HG02642 (cell line): Measurements from ENCODE around the gene RAD51B.

Experiments
- ATAC-seq: cut with Tn5 transposase; IDR thresholded peaks from one replicate; pipeline ENCODE4 v1.9.1; 2021; ENCODE audit warnings: mild to moderate bottlenecking; ENCODE audit not compliant: unreplicated experiment, poor library complexity

RAD51B gene

DNA sequence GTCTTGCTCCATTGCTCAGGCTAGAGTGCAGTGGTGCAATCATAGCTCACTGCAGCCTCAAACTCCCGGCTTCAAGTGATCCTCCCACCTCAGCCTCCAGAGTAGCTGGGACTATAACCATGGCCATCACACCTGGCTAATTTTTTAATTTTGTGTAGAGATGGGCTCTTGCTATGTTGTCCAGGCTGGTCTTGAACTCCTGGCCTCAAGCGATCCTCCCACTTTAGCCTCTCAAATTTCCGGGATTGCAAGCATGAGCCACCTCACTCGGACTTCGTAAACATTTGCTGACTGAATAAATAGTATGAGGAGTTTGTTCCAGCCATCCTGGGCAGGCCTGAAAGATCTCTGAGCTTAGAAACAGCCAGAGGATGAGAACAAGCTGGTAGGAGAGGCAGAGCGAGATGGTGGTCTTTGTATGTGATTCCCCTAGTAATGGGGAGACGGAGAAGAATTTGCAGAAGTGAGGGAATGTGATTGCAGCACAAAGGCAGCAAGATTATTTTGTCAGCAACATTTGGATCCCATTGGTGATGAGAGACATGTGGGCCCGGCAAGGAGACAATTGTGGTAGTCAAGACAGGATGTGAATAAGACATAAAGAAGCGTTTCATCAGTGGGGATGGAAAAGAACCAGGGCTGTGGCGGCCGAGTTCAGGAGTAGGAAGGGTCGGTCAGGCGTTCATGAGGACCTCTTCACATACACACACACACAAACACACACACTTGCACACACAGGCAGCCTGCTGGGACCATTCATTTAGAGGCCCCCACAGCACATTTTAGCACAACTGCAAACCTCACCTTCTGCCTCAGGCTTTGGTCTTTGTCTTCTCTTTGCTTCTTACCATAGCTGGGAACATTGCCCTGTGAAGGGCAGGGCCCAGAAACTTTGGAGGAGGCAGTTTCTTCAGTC lies 817.8 kb downstream of the RAD51B start:
- ATAC-seq = no peak

DNA sequence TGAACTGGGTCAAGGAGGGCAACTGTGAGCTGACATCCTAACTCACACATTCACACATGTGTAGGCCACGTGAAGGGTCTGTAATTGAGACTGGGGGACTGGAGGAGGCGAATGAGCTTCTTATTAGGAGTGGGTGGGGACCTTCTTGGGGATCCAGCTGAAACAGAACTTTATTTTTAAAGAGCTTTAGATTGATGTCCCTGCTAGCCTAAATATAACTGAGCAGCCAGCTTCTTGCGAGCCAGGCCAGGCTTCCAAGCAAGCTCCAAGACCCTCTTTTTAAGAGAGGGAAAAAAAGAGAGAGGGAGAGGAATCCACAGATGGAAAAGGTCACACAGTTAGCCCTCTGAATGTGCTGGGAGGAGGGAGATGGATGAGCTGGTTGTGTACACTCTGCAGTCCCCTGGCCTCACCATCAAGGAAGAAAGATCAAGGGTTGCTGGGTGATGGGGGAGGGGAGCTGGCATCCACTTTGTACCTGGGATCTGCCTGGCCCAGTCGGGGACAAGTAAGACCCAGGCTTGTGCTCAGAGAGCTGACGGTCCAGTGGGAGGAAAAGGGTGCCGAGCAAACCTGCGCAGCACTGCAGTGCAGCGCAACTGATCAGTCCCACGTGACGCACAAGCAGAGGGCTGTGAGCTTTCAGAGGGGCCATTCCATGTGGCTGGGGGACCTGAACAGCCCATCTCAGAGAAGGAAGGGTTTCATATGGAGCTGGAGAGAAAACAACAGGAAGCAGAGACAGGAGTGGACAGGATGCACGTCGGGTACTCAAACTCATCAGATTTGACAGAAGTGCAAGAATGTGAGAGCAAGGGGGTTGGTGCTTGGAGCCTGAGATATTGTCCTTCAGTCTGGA lies 818.8 kb downstream of the RAD51B start:
- no peak for ATAC-seq

DNA sequence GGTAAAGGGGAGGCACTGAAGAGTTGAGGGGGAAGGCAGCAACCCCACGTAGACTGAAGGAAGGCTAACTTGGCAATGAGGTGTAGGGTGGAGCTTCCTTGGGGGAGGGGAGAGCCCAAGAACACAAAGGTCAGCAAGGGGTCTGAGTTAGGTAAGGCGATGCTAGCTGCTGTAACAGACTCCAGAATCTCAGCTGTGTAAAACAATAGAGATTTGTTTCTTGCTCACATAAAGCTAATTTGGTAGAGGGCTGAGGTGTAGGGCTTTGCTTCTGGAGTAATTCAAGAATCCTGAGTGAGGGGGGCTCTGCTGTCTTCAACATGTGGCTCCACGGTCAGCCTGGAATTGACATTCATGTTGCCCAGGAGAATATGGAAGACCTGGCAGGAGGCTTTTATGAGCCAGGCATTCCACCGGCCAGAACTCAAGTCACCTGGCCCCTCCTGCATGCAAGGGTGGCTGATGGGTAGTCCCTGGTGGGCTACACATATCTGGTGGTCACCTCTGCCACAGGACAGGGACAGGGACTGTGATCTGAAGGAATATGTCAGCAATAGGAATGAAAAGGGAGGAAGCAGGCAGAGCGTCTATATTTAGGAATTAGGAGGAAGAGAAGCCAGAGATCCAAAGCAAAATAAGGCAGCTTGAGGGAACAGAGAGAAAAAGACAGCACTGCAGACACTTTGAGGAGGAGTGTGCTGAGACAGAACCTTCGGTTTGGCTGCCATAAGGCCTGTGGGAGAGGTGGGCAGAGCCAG lies 819.6 kb downstream of the RAD51B start:
- ATAC-seq = no peak

DNA sequence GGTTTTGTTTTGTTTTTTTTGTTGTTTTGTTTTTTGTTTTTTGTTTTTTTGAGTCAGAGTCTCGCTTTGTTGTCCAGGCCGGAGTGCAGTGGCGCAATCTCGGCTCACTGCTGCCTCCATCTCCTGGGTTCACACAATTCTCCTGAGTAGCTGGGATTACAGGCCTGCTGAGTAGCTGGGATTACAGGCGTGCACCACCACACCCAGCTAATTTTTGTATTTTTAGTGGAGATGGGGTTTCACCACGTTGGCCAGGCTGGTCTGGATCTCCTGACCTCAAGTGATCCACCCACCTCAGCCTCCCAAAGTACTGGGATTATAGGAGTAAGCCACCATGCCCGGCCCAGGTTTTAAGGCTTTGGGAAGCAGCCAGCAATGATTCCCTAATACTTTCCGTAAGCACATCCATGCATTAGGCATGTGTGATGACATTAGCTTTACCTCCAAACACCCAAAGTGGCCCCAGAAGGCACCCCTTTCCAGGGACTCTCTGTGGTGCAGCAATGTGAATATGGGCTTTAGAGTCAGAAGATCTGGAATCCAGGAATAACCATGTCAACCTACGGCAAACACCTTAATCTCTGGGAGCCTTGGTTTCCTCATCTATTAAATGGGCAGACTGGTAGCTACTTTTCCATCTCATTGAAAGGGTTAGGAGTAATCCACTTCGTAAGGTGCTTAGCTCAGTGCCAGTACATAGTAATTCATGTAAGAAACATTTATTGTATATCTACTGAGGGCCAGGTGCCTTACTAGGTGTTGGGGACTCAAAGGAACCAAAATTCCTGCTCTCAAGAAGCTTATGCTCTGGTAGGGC lies 820.4 kb downstream of the RAD51B start:
- no peak for ATAC-seq

DNA sequence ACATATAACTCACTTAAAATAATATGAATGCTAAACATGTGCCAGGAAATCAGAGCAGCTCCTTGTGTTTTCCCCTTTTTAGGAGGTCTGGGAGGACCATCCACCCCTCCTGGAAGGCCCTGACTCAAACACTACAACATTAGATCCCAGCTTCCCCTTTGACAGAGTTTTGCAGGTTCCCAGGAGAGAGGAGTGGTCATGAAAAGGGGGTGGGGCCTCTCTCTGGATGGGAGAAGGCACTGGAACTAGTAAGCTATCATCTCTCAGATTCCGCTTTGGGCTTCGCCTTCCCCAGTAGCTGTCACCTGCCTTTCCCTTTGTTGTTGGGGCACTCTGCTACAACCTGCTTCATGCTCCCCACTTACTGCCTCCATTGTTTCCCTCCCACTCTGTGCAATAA lies 824.1 kb downstream of the RAD51B start:
- no peak for ATAC-seq

DNA sequence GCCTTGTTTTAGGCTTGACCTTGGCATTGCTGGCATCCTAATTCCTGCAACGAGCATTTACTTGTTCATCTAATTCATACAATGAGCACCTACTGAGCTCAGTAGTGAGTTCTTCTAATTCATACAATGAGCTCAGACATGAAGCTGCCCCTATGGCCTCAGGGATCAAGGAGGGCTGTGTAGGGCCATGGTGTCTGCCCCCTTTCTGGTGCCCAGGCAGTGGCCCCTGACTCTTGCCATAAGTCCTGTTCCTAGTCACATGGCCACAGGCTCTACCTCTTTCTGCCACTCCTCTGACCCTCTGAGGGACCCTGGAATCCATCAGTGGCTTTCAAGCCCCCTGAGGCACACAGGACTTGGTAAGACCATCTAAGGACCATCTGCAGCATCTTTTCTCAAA lies 824.5 kb downstream of the RAD51B start:
- no peak for ATAC-seq

DNA sequence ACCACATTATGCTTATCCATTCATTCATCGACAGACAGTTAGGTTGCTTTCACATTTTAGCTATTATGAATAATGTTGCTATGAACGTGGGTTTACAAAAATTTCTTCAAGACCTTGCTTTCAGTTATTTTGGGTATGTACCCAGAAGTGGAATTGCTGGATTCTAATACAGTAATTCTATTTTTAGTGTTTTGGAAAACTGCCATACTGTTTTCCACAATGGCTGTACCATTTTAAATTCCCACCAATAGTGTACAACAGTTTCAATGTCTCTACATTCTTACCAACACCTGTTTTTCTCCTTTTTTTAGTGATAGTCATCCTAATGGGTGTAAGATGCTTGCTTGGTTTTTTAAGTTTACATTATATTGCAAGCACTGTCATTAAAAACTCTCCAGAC lies 825.8 kb downstream of the RAD51B start:
- no peak for ATAC-seq

DNA sequence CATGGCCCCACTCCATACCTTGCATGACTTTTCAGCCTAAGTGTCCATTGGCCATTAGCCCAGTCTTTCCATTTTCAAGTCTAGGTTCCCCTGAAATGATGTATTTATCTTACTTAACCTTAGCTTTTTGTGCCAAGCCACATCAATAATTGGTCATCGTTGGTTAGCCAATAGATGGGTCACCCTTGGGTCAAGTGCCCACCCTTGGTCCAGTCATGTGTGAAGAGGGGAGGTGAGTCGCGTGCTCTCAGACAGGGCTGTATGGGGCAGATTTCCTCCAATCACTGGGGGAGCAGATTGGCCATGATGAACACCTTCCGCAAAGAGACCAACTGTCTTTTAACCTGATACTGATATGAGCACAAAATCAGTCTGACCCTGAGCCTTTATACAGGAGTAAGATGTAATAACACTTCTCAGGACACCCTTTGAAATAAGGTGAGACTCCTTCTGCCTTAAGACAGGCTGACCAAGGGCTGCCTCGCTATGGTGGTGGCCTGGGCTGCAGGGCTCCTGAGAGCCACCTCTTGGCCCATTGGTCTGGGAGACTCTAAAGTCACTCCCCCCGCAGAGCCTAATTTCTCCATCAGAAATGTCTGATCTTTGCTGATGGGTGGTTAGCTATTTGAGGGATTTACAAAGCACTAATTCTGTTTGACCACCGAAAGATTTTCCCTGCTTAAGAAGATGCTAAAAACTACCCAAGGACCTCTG lies 830.1 kb downstream of the RAD51B start:
- ATAC-seq = no peak

DNA sequence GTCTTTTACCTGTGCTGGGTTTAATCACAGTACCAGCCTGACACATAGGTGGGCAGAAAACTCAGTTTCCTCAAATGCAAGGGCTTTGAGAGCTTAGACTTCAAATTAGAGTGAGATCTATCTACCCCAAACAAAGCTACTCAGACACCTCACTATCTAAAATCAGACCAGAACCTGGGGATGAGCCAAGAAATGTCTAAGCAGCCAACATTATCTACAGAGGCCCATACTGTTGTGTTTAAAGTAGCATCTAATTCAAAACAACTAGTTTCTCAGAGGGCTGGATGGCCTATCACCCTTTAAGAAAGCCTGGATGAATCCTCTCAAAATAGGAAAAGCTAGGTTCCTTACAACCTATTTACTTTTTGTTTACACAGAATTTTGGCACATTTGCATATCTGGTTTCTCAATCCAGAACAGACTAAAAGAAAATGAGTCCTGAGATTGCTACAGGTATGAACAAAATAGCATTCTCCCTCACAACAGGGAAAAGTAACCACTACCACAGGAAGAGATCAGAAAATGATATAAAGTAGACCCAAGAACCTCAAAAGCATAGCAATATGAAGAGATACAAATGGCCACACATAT lies 830.9 kb downstream of the RAD51B start:
- ATAC-seq = no peak

DNA sequence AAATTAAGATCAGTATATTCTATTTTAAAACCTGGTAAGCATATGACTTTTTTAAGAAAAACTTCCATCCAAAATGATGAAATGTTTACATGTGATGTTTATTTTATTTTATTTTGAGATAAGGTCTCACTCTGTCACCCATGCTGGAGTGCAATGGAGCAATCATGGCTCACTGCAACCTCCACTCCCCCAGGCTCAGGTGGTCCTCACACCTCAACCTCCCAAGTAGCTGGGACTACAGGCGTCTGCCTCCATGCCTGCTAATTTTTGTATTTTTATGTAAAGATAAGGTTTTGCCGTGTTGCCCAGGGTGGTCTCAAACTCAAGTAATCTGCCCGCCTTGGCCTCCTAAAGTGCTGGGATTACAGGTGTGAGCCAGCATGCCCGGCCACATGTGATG lies 831.5 kb downstream of the RAD51B start:
- ATAC-seq = no peak

DNA sequence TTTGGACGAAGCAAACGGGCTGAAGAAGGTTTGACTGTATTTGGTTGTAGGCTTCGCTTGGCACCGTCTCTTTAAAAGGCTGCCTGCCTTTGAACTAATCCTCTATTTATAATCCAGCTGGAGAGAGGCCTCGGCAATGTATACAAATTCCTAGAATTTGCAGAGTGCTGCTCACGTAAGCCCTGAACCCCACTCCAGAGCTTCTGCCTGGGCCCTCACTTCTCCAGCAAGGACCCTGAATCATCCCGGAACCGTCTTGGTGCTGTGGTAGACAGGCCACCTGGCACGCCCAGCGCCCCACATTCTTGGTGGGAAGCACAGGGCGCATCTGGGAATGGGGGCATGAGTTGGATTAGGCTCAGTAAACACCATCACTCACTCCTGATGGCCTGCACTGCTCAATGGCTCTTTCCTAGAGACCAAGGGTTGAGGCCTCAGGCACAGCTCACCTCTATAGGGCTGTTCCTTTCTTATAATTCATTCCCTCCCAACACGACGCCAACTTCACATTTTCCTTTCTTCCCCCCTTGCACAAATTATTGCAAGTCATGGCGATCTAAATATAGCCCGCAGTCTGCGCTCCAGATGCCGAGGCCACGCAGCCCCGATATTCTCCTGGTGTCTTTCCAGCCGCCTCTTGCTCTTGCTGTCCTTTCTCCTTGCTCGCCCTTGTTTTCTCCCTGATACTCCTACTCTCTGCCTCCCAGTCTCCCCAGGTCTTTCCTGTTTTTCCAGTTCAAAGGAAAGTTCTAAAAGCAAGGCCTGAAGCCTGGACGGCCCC lies 832.3 kb downstream of the RAD51B start:
- ATAC-seq = no peak

DNA sequence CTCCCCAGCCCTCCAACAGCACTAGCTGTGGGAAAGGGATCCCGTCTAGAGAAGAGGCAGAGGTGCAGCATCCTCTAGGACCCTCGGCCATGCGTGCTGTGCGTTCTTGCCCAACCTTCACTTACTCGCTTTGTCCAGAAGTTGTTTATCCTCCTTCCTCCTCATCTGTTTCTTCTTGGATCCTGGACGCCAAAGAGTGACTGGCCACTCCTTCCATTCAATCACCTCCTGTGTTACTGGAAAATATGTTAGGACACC lies 832.8 kb downstream of the RAD51B start:
- ATAC-seq = no peak

DNA sequence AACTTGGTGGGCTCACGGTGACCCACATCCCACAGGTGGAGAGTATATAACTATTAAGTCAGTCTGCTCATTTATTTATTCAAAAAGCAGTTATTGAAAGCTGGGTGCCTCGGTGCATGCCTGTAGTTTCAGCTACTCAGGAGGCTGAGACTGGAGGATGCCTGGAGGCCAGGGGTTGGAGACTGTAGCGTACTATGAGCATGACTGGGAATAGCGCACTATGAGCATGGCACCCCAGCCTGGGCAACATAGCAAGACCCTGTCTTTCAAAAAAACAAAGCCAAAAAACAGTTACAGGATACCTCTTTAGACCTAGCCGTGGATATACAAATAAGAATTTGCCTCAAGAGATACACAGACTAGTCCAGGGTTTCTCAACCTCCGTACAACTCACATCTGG lies 833.5 kb downstream of the RAD51B start:
- no peak for ATAC-seq

DNA sequence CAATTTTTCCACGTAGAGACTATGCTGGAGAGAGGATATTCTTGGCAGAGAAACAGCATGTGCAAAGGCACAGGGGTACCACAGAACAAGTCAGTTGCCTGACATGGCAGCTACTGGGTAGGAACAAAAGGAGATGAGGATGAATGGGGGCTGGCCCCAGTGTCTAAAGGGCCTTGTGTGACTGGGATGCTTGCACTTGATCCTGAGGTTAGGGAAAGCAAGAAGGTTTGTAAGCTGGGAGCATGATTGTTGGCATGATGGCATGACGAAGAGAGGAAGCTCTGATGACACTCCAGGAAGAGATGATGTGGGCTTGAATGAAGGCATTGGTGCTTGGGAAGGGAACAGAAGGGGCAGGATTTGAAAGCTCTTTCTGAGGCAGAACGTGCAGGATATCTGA lies 834.2 kb downstream of the RAD51B start:
- no peak for ATAC-seq

DNA sequence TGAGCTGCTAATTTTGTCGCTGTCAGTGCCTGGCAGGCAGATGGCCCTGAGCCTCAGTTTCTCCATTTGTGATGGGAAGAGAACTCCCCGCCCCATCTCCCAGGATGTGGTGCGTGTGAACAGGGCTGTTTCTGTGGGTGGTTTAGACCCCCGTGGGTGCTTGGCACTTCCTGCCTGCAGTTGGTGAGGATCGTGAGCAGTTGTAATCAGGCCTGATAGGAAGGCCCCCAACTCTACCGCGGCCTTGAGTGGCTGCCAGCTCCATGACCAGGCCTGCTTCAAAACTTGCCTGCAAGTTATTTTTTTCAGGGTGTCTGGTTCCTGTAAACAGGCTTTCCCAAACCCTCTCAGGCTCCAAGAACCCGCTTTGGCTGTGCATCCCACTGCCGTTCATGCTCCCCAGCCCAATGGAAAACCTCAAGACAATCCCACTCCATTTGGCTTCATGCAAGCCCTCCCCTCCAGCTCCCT lies 834.9 kb downstream of the RAD51B start:
- no peak for ATAC-seq

DNA sequence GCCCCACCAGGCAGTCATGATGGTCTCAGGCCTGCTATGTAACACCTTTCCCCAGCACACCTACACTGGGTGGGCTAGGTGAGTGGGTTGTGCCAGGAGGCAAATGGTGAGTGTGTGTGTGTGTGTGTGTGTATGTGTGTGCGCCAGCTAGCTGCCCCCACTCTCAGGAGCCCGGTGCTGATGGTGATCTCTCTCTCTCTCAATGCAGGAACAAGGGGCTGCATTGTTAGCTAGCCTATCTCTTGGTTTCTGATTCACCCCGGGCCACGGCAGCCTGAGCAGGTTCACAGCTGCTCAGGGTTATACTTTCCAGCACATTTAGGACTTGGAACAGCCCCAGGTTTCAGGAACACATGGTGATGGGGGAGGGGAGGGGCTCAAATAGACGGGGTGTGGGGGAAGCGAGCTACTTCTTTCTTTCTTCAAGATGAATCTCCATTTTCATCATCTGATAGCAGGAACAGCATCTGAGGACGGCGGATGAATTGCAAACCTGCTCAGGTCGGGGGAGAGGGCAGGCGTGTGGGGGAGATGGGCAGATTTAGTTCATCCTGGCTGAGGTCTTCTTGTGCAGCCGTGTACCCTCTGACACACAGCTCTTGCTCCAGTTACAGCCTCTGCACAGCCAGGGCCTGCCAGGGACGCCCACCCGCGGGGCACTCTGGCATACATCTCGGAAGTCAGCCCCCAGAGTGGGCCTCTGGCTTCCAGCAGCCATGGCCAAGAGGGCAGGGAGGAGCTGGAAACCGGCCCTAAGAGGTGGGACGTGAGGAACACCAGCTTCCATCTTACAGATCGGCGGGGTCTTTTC lies 835.6 kb downstream of the RAD51B start:
- ATAC-seq = no peak

DNA sequence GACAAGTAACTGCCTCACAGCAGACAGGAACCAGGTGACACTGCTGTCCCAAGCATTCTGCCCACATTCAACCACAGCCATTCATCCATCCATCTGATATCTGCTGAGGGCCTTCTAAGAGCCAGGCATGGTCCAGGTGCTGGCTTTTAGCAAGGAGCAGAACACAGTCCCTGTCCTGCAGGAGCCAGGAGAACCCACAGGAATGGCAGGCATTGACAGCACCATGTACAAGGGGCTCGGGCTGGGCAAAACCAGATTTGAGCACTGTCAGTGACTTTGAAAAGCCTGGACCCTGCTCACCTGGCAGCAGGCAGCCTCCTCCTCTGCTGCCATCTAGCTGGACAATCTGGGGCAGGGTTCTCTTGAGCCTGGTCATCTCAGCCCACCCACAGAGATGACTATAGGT lies 836.3 kb downstream of the RAD51B start:
- ATAC-seq = no peak
